Panc1 (cell line): ENCODE measurements around the gene KLHL28.
A peak's percentile ranks its signal among the peaks of the same experiment; 100 is the strongest.

ENCODE experiments used
- CTCF ChIP-seq: fragments of 450-650 bp; IDR thresholded peaks from 2 replicates; pipeline ENCODE4 v1.5.1; 2017; ENCODE audit warnings: mild to moderate bottlenecking
- POLR2AphosphoS5 ChIP-seq: IDR thresholded peaks from 2 replicates; pipeline ENCODE4 v1.6.1; 2012; ENCODE audit warnings: mild to moderate bottlenecking, low read depth, low read length, moderate library complexity
- SIN3A ChIP-seq: IDR thresholded peaks from 2 replicates; pipeline ENCODE4 v1.6.1; 2012; ENCODE audit warnings: low read depth, mild to moderate bottlenecking, low read length, moderate library complexity, borderline replicate concordance; ENCODE audit not compliant: insufficient read depth
- TF ChIP-seq, protein P1 (sequence below), 2 experiments: IDR thresholded peaks; 2 replicates each; pipeline ENCODE4 v1.6.1; 2011 to 2012; ENCODE audit warnings: low read depth in 2 of 2, control low read depth in 1 of 2, low read length in 1 of 2, mild to moderate bottlenecking in 1 of 2, moderate library complexity in 1 of 2; ENCODE audit not compliant: insufficient read depth in 1 of 2

GRCh38 chr14:44961554-44962333, at the start of gene KLHL28, which contains the start of gene TOGARAM1:
- TF ChIP-seq CTCF (no peak), POLR2AphosphoS5 (peak; percentile 87), SIN3A (peak; percentile 70; the same call in 1 of the 2 replicates)
- TF ChIP-seq, protein P1, sequence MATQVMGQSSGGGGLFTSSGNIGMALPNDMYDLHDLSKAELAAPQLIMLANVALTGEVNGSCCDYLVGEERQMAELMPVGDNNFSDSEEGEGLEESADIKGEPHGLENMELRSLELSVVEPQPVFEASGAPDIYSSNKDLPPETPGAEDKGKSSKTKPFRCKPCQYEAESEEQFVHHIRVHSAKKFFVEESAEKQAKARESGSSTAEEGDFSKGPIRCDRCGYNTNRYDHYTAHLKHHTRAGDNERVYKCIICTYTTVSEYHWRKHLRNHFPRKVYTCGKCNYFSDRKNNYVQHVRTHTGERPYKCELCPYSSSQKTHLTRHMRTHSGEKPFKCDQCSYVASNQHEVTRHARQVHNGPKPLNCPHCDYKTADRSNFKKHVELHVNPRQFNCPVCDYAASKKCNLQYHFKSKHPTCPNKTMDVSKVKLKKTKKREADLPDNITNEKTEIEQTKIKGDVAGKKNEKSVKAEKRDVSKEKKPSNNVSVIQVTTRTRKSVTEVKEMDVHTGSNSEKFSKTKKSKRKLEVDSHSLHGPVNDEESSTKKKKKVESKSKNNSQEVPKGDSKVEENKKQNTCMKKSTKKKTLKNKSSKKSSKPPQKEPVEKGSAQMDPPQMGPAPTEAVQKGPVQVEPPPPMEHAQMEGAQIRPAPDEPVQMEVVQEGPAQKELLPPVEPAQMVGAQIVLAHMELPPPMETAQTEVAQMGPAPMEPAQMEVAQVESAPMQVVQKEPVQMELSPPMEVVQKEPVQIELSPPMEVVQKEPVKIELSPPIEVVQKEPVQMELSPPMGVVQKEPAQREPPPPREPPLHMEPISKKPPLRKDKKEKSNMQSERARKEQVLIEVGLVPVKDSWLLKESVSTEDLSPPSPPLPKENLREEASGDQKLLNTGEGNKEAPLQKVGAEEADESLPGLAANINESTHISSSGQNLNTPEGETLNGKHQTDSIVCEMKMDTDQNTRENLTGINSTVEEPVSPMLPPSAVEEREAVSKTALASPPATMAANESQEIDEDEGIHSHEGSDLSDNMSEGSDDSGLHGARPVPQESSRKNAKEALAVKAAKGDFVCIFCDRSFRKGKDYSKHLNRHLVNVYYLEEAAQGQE (IDR thresholded peaks at IDR 0.05; ENCODE audit: insufficient read depth in 1 of 2, low read depth in 2 of 2, low read length in 1 of 2): no peak
